AG04450 (cell line): Measurements from ENCODE around the gene STIP1. TPM values are rescaled to one million over a fixed set of nuclear protein-coding genes. Genes with fewer than 3 reads are reported as not detected.

Experiments used
- CTCF ChIA-PET: fragments of 300-600, 350-600 bp; formaldehyde crosslinking; extraction: SDS; loops from one replicate; lab custom pipeline; 2022; ENCODE audit warnings: antibody characterized with exemption, inconsistent platforms; lab: Charles Lee
- POLR2A ChIA-PET: fragments of 350-600 bp; formaldehyde crosslinking; extraction: SDS; loops from one replicate; lab custom pipeline; 2021; ENCODE audit warnings: antibody characterized with exemption, inconsistent platforms; lab: Yijun Ruan, JAX
- DNase-seq: peaks from one replicate; pipeline ENCODE4 v3.0.0-alpha.2; 2011; ENCODE audit warnings: low read depth, low spot score
- H3K27ac ChIP-seq: one replicate; pipeline ENCODE4 v1.5.1; 2012; ENCODE audit warnings: low read depth, low read length, control low read depth
- H3K27me3 ChIP-seq: one replicate; pipeline ENCODE4 v1.6.0; 2012; ENCODE audit warnings: low read length; ENCODE audit not compliant: control insufficient read depth, insufficient read depth
- H3K4me3 ChIP-seq: 2 replicates; pipeline ENCODE4 v1.5.1; 2011; ENCODE audit warnings: mild to moderate bottlenecking, low read depth, low read length, control low read depth
- H3K9me3 ChIP-seq: 2 replicates; pipeline ENCODE4 v1.5.1; 2012; ENCODE audit warnings: low read length; ENCODE audit not compliant: control insufficient read depth, insufficient read depth
- CTCF ChIP-seq: IDR thresholded peaks from 2 replicates; pipeline ENCODE4 v1.5.1; 2011; ENCODE audit warnings: low read depth, low read length, control low read depth, inconsistent platforms
- polyA plus RNA-seq: library from polyadenylated mRNA; depleted of rRNA; stranded (reverse); fragments of >200 nt; gene quantifications from 2 replicates; pipeline ENCODE4 v1.2.3, GENCODE V29; 2011

The STIP1 gene
- polyA plus RNA-seq, 1 experiment: 171 TPM

- no peak for DNase-seq
- H3K4me3 ChIP-seq: no peak overlapping the region
- TF ChIP-seq CTCF: no peak
- no peaks in the 10 kb centered on the region for H3K27me3 ChIP-seq
- no peak overlapping the region for H3K27ac ChIP-seq
- POLR2A ChIA-PET: no interaction called here
- CTCF ChIA-PET: interaction anchor here (0.7 to 6.6 kb wide), 5 partner anchors 30 to 314 kb away, joined by 3 to 154 read pairs (median 9); no protein-coding TSS in a partner anchor
- no peaks in the 10 kb centered on the region for H3K9me3 ChIP-seq
Observed at GRCh38 chr11:64151337-64151736, 34.6 kb upstream of the STIP1 start.

GRCh38 chr11:64152841-64153691 lies 32.9 kb upstream of the STIP1 start:
- Histone ChIP-seq H3K9me3 (no peaks in the 10 kb centered on the region), H3K4me3 (no peak overlapping the region), H3K27ac (no peak overlapping the region), H3K27me3 (no peaks in the 10 kb centered on the region)
- TF ChIP-seq CTCF: peak; percentile 97
- ChIA-PET POLR2A (interaction anchor here (0.7 kb wide), 1 partner anchor 149 kb away, joined by 4 read pairs; no protein-coding TSS in a partner anchor), CTCF (interaction anchor here (0.6 to 6.6 kb wide), 14 partner anchors 10 to 631 kb away, joined by 3 to 154 read pairs (median 4); no protein-coding TSS in a partner anchor)
- no peak for DNase-seq

- ChIA-PET CTCF (interaction anchor here (1.2 to 6.6 kb wide), 3 partner anchors 9 to 153 kb away, joined by 5 to 154 read pairs (median 14); no protein-coding TSS in a partner anchor), POLR2A (no interaction called here)
- no peak for TF ChIP-seq CTCF
- no peaks in the 10 kb centered on the region for H3K9me3 ChIP-seq
- H3K27ac ChIP-seq: no peak overlapping the region
- DNase-seq: no peak
- H3K27me3 ChIP-seq: no peaks in the 10 kb centered on the region
- H3K4me3 ChIP-seq: no peak overlapping the region
Observed at GRCh38 chr11:64153812-64154211, 32.2 kb upstream of the STIP1 start.

GRCh38 chr11:64156235-64157011 lies 29.5 kb upstream of the STIP1 start:
- Histone ChIP-seq H3K9me3 (no peaks in the 10 kb centered on the region), H3K27ac (no peak overlapping the region), H3K4me3 (no peak overlapping the region), H3K27me3 (no peaks in the 10 kb centered on the region)
- TF ChIP-seq CTCF: no peak
- CTCF ChIA-PET: interaction anchor here (0.6 kb wide), 1 partner anchor 148 kb away, joined by 3 read pairs; no protein-coding TSS in a partner anchor
- POLR2A ChIA-PET: interaction anchor here (0.6 kb wide), 1 partner anchor 14 kb away, joined by 3 read pairs; no protein-coding TSS in a partner anchor
- no peak for DNase-seq
